Spleen (tissue), 11 donors: ENCODE data around the gene RBPJL. TPM values are rescaled to one million over a fixed set of nuclear protein-coding genes. Genes with fewer than 3 reads are reported as not detected.

ENCODE experiments used
- DNase-seq: peaks from one replicate; pipeline ENCODE4 v3.0.0-alpha.2; 2020
- H3K27ac ChIP-seq, 8 donors: fragments of 200-600 bp; sonication (generic) in 7 of 8; 1 replicate in 4 of 8; 2 replicates in 4 of 8; pipeline versions ENCODE4 v1.5.0 to v1.8.0; 2016 to 2021; ENCODE audit warnings: inconsistent platforms in 4 of 8, mild to moderate bottlenecking in 4 of 8, moderate library complexity in 1 of 8
- H3K27me3 ChIP-seq, 7 donors: fragments of 200-600 bp; sonication (generic) in 6 of 7; replicated peaks in 1 of 7; 1 replicate in 4 of 7; 2 replicates in 3 of 7; pipeline versions ENCODE4 v1.5.0 to v1.8.0; 2016 to 2021; ENCODE audit warnings: inconsistent platforms in 3 of 7, mild to moderate bottlenecking in 1 of 7
- H3K36me3 ChIP-seq, 6 donors: fragments of 200-600 bp; sonication (generic) in 5 of 6; 1 replicate in 4 of 6; 2 replicates in 2 of 6; pipeline versions ENCODE4 v1.5.0 to v1.8.0; 2016 to 2021; ENCODE audit warnings: inconsistent platforms in 2 of 6
- H3K4me1 ChIP-seq, 6 donors: fragments of 200-600 bp; sonication (generic) in 5 of 6; 1 replicate in 3 of 6; 2 replicates in 3 of 6; pipeline versions ENCODE4 v1.5.0 to v1.8.0; 2016 to 2021; ENCODE audit warnings: inconsistent platforms in 3 of 6
- H3K4me3 ChIP-seq, 8 donors: fragments of 200-600 bp; sonication (generic) in 7 of 8; 1 replicate in 4 of 8; 2 replicates in 4 of 8; pipeline versions ENCODE4 v1.5.0 to v1.8.0; 2016 to 2021; ENCODE audit warnings: inconsistent platforms in 4 of 8, mild to moderate bottlenecking in 4 of 8, moderate library complexity in 2 of 8
- H3K9me3 ChIP-seq, 8 donors: fragments of 200-600 bp; sonication (generic) in 7 of 8; 1 replicate in 4 of 8; 2 replicates in 4 of 8; pipeline versions ENCODE4 v1.5.0 to v1.8.0; 2016 to 2021; ENCODE audit warnings: inconsistent platforms in 4 of 8
- CTCF ChIP-seq, 11 experiments: fragments of 200-600 bp in 7 of 11; fragments of 450-650 bp in 4 of 11; sonication (generic) in 4 of 11; IDR thresholded peaks in 8 of 11; conservative IDR thresholded peaks in 3 of 11; 1 replicate in 7 of 11; 2 replicates in 4 of 11; pipeline versions ENCODE4 v1.4.0 to v1.8.0; 2016 to 2021; ENCODE audit warnings: antibody characterized with exemption in 11 of 11, inconsistent platforms in 4 of 11, mild to moderate bottlenecking in 1 of 11
- POLR2A ChIP-seq, 3 donors: fragments of 450-650 bp; IDR thresholded peaks; one replicate each; pipeline ENCODE4 v1.5.1; 2017; ENCODE audit warnings: antibody characterized with exemption in 3 of 3, mild to moderate bottlenecking in 1 of 3
- POLR2AphosphoS5 ChIP-seq, 3 donors: sonication (generic); formaldehyde crosslinking; IDR thresholded peaks; one replicate each; pipeline ENCODE4 v1.5.1; 2017; ENCODE audit warnings: antibody characterized with exemption in 3 of 3
- WGBS, 5 donors: extraction: QIAGEN DNeasy Blood & Tissue Kit in 3 of 5; methylation state at CpG; one replicate each; pipeline versions ENCODE4 v1.1.5 to v1.1.7; 2013 to 2018; 5-methylcytosine and 5-hydroxymethylcytosine counted together
- intact Hi-C: fragments of 100-400 bp; cut with DNase I; formaldehyde crosslinking; loops from one replicate; pipeline ENCODE4 v1.15.0; 2023; ENCODE audit warnings: low total_unique reads
- polyA plus RNA-seq, 3 donors: library from polyadenylated mRNA; stranded (reverse); fragments of 200-250 nt; gene quantifications; one replicate each; pipeline ENCODE4 v1.2.1, GENCODE V29; 2013
- total RNA-seq, 7 donors: library from RNA; depleted of rRNA in 3 of 7; stranded (reverse); fragments of >200 nt in 3 of 7; fragmentation: NEBNext Ultra II Directional in 4 of 7; extraction: Animal tissue kit (Norgen Biotek cat#: 25700) in 4 of 7; gene quantifications; one replicate each; pipeline versions ENCODE4 v1.1.0 to v1.2.1, GENCODE V29; 2016 to 2021
- donor health status: healthy with polysubstance abuse.
- donor health status: DM: no; HTN: no; CAD: no; lungs with moderate emphysema.
- donor health status: DM: no; HTN: no; CAD: no.
- donor health status: Bipolar disorder and iron deficiency.
- donor health status: healthy.
- donor health status: DM: no; HTN: no; CAD: no.
- donor health status: DM: yes; HTN: yes; CAD: no.

The RBPJL gene
- total and polyA plus RNA-seq, 10 donors = 0.05 to 0.09 TPM; not detected in 8

- TF ChIP-seq CTCF (IDR thresholded peaks at IDR 0.05 in 8 of 11, conservative IDR thresholded peaks at IDR 0.05 in 3 of 11) = no peak
- TF ChIP-seq POLR2A (IDR thresholded peaks at IDR 0.05) = no peak
- no peak for TF ChIP-seq POLR2AphosphoS5 (IDR thresholded peaks at IDR 0.05)
- DNase-seq = no peak
- no peak within 1 kb of the TSS for H3K4me3 ChIP-seq
- 49 to 71% (median 62%) methylated on average over 7 to 20 of the region's 20 CpGs for WGBS, 5 donors
- intact Hi-C loops = no loop called here
- H3K27me3 ChIP-seq = peaks cover 0 to 83% (median 40%) of the 10 kb centered on the region in 7 donors
- no peaks in the 10 kb centered on the region for H3K9me3 ChIP-seq
- H3K4me1 ChIP-seq = peaks cover 0 to 21% (median 15%) of the 10 kb centered on the region in 6 donors
- no peak within 1 kb of the TSS for H3K27ac ChIP-seq
- H3K36me3 ChIP-seq = no peaks in the 10 kb centered on the region
These were observed 1.6 kb downstream of the RBPJL start, which contains the start of gene MATN4 for GRCh38 chr20:45308117-45308778. MATN4 (minus strand) TSS chr20:45308299; CDS start chr20:45305582, 2,717 bp downstream.

DNA sequence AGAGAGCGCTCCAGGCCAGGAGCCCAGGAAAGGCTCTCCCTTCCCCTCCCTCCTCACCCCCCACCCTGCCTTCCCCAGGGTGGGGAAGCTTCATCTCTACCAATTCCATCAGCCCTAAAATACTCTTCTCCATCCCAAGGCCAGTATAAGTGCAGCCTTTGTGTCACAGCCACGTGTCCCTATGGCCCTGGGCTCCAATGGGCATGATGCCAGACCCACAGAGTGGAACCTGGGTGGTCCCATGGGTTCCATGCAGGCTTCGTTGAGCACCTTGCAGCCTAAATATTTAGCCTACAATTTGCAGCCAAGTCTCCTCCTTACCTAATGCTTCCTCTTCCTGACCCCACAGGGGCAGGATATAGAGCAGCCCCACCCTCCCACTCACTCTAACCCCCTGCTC, 2.4 kb downstream of the RBPJL start:
- 50 to 72% (median 61%) methylated on average over 3 of the region's 3 CpGs for WGBS, 5 donors
- intact Hi-C loops = no loop called here
- TF ChIP-seq POLR2A (IDR thresholded peaks at IDR 0.05) (no peak), CTCF (IDR thresholded peaks at IDR 0.05 in 8 of 11, conservative IDR thresholded peaks at IDR 0.05 in 3 of 11) (no peak), POLR2AphosphoS5 (IDR thresholded peaks at IDR 0.05) (no peak)
- Histone ChIP-seq H3K9me3 (no peaks in the 10 kb centered on the region), H3K4me3 (no peak overlapping the region), H3K27ac (no peak overlapping the region), H3K36me3 (no peaks in the 10 kb centered on the region), H3K27me3 (peaks cover 0 to 83% (median 38%) of the 10 kb centered on the region in 7 donors), H3K4me1 (peaks cover 0 to 21% (median 15%) of the 10 kb centered on the region in 6 donors)
- no peak for DNase-seq

DNA sequence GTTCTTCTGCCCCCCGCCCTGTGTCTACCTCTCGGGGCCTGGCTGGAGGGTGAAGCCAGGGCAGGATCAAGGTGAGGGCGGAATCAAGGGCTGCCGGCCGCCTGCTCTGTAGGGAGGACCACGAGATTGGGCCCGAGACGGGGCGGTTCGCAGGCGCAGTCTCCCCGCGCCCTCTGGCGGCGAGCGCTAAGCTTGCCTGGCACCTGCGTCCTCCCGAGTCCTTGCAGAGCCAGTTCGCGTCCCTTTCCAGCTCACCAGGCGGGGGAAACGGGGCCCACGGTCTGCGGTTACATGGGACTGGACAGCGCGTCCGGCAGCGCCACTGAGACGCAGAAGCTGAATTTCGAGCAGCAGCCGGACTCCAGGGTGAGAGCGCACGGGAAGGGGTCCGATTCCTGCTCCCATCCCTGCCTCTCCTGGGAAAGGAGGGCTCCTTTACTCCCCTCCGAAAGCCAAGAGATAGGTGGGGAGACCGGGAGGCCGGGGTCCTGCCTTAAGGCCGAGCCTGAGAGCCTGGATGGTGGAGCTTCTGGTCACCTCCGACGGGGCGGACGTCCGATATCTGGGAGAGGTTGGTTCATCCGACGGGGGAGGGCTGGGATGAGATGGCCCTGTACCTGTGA, 5.1 kb downstream of the RBPJL start:
- Histone ChIP-seq H3K4me1 (peaks cover 0 to 22% (median 10%) of the 10 kb centered on the region in 6 donors), H3K4me3 (peak overlapping the region in 1 of 8 donors; percentile 31), H3K36me3 (no peaks in the 10 kb centered on the region), H3K9me3 (no peaks in the 10 kb centered on the region), H3K27me3 (peaks cover 0 to 84% (median 31%) of the 10 kb centered on the region in 7 donors), H3K27ac (no peak overlapping the region)
- 20 to 32% (median 22%) methylated on average over 34 to 45 of the region's 45 CpGs for WGBS, 5 donors
- peak; percentile 89 for DNase-seq
- TF ChIP-seq POLR2AphosphoS5 (IDR thresholded peaks at IDR 0.05) = peak in 1 of 3 donors; percentile 29
- no peak for TF ChIP-seq POLR2A (IDR thresholded peaks at IDR 0.05)
- TF ChIP-seq CTCF (IDR thresholded peaks at IDR 0.05 in 8 of 11, conservative IDR thresholded peaks at IDR 0.05 in 3 of 11) = peak; percentile 45 to 87 (median 68)
- intact Hi-C loops = no loop called here

DNA sequence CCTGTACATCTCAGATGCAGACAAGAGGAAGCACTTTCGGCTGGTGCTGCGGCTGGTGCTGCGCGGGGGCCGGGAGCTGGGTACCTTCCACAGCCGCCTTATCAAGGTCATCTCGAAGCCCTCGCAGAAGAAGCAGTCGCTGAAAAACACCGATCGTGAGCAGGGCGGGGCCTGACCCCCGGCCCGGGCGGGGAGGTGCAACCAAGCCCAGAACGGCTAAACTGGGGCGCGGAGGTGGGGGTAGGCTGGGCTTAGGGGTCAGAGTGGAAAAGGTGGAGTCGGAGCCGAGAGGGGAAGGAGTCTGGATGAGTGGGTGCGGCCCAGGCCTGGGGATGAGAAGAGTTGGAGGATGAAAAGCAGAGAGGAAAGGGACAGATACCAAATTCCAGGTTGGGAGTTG, 5.6 kb downstream of the RBPJL start:
- Histone ChIP-seq H3K36me3 (no peaks in the 10 kb centered on the region), H3K4me3 (no peak overlapping the region), H3K27ac (no peak overlapping the region), H3K27me3 (peaks cover 0 to 84% (median 27%) of the 10 kb centered on the region in 7 donors), H3K9me3 (no peaks in the 10 kb centered on the region), H3K4me1 (peaks cover 0 to 22% (median 10%) of the 10 kb centered on the region in 6 donors)
- DNase-seq = no peak
- 54 to 70% (median 65%) methylated on average over 20 to 21 of the region's 21 CpGs for WGBS, 5 donors
- intact Hi-C loops = no loop called here
- no peak for TF ChIP-seq POLR2A (IDR thresholded peaks at IDR 0.05)
- TF ChIP-seq CTCF (IDR thresholded peaks at IDR 0.05 in 8 of 11, conservative IDR thresholded peaks at IDR 0.05 in 3 of 11) = no peak
- TF ChIP-seq POLR2AphosphoS5 (IDR thresholded peaks at IDR 0.05) = no peak
